Endothelial cell of umbilical vein (primary cell): ENCODE data around the gene SNCAIP. TPM values are rescaled to one million over a fixed set of nuclear protein-coding genes. Genes with fewer than 3 reads are reported as not detected.

ENCODE experiments used
- BruUV-seq: library from RNA; stranded (reverse); fragments of 400-500 nt; replicated peaks from 2 replicates; lab custom pipeline; 2021; lab: Mats Ljungman, UMichigan
- CTCF ChIA-PET: fragments of 300-600, 350-600 bp; sonication (Branson Sonifier 250); formaldehyde crosslinking; loops from one replicate; lab custom pipeline; 2021; ENCODE audit warnings: antibody characterized with exemption, inconsistent platforms; lab: Charles Lee
- POLR2A ChIA-PET: fragments of 300-600, 350-600 bp; sonication (Branson Sonifier 250); formaldehyde crosslinking; loops from one replicate; lab custom pipeline; 2021; ENCODE audit warnings: antibody characterized with exemption, inconsistent platforms; lab: Charles Lee
- DNase-seq: peaks from one replicate; pipeline ENCODE4 v3.0.0-alpha.2; 2011; ENCODE audit warnings: low read depth, low spot score
- FAIRE-seq: peaks from 2 replicates; lab custom pipeline; 2011; peaks lifted over from hg19 to GRCh38; lab: Jason Lieb, UNC
- H2AFZ ChIP-seq: 2 replicates; pipeline ENCODE4 v1.6.0; 2012; ENCODE audit warnings: low read depth, low read length, control low read depth, inconsistent platforms
- H3K27ac ChIP-seq: 2 replicates; pipeline ENCODE4 v1.5.1; 2011; ENCODE audit warnings: low read depth, mild to moderate bottlenecking, control low read depth, low read length, moderate library complexity; ENCODE audit not compliant: insufficient read depth
- H3K27me3 ChIP-seq, 2 experiments: 2 replicates each; pipeline versions ENCODE4 v1.6.0 to v1.6.1; 2011; ENCODE audit warnings: low read length in 2 of 2, mixed read lengths in 1 of 2; ENCODE audit not compliant: control insufficient read depth in 2 of 2, insufficient read depth in 2 of 2
- H3K36me3 ChIP-seq, 2 experiments: 2 replicates in 1 of 2; 3 replicates in 1 of 2; pipeline ENCODE4 v1.5.1; 2011; ENCODE audit warnings: low read length in 2 of 2, mild to moderate bottlenecking in 1 of 2, moderate library complexity in 1 of 2; ENCODE audit not compliant: control insufficient read depth in 2 of 2, insufficient read depth in 2 of 2; ENCODE audit errors: extremely low read depth in 1 of 2
- H3K4me1 ChIP-seq: 3 replicates; pipeline ENCODE4 v1.5.1; 2011; ENCODE audit warnings: mild to moderate bottlenecking, low read length; ENCODE audit not compliant: control insufficient read depth, insufficient read depth; ENCODE audit errors: extremely low read depth
- H3K4me2 ChIP-seq: 2 replicates; pipeline ENCODE4 v1.6.1; 2011; ENCODE audit warnings: low read length, control low read depth, mixed read lengths; ENCODE audit not compliant: insufficient read depth
- H3K4me3 ChIP-seq, 3 experiments: fragments of 200-600 bp in 1 of 3; sonication (generic), shearing (Covaris generic) in 1 of 3; replicated peaks in 1 of 3; 2 replicates each; pipeline ENCODE4 v1.5.1; 2011 to 2016; ENCODE audit warnings: control low read depth in 3 of 3, low read length in 3 of 3, mild to moderate bottlenecking in 2 of 3, inconsistent platforms in 1 of 3, low read depth in 1 of 3, moderate library complexity in 1 of 3; ENCODE audit not compliant: insufficient read depth in 1 of 3
- H3K79me2 ChIP-seq: 2 replicates; pipeline ENCODE4 v1.6.0; 2012; ENCODE audit warnings: low read length, inconsistent platforms; ENCODE audit not compliant: control insufficient read depth, insufficient read depth
- H3K9ac ChIP-seq: replicated peaks from 2 replicates; pipeline ENCODE3; 2011; ENCODE audit warnings: low read length, control low read depth; ENCODE audit not compliant: insufficient read depth; ENCODE audit errors: extremely low read depth
- H3K9me1 ChIP-seq: replicated peaks from 3 replicates; pipeline ENCODE4 v1.6.0; 2011; ENCODE audit warnings: mild to moderate bottlenecking, low read length; ENCODE audit not compliant: control insufficient read depth, insufficient read depth; ENCODE audit errors: extremely low read depth
- H3K9me3 ChIP-seq: replicated peaks from 2 replicates; pipeline ENCODE4 v1.5.1; 2012; ENCODE audit warnings: low read length, inconsistent platforms; ENCODE audit not compliant: control insufficient read depth, insufficient read depth
- H4K20me1 ChIP-seq: replicated peaks from 2 replicates; pipeline ENCODE3; 2011; ENCODE audit warnings: mild to moderate bottlenecking, low read length; ENCODE audit not compliant: control insufficient read depth, insufficient read depth; ENCODE audit errors: extremely low read depth
- CTCF ChIP-seq, 2 donors: IDR thresholded peaks; 1 replicate in 1 of 2; 2 replicates in 1 of 2; pipeline ENCODE4 v1.5.1; 2011; ENCODE audit warnings: low read length in 2 of 2, mild to moderate bottlenecking in 2 of 2, moderate library complexity in 2 of 2, control low read depth in 1 of 2, inconsistent platforms in 1 of 2, low read depth in 1 of 2; ENCODE audit not compliant: insufficient read depth in 1 of 2; ENCODE audit errors: extremely low read depth in 1 of 2
- EZH2 ChIP-seq: IDR thresholded peaks from 2 replicates; pipeline ENCODE4 v1.6.1; 2012; ENCODE audit warnings: borderline replicate concordance, low read depth, mild to moderate bottlenecking, moderate library complexity, low read length, inconsistent platforms; ENCODE audit not compliant: severe bottlenecking
- FOS ChIP-seq: IDR thresholded peaks from 2 replicates; pipeline ENCODE4 v1.6.1; 2011; ENCODE audit warnings: mild to moderate bottlenecking, low read length, moderate library complexity, borderline replicate concordance; ENCODE audit not compliant: insufficient read depth
- GATA2 ChIP-seq: IDR thresholded peaks from 2 replicates; pipeline ENCODE4 v1.7.0; 2011; ENCODE audit warnings: low read depth, mild to moderate bottlenecking, moderate library complexity, mixed read lengths, low read length; ENCODE audit not compliant: insufficient read length, insufficient read depth
- JUN ChIP-seq: IDR thresholded peaks from 2 replicates; pipeline ENCODE4 v1.6.1; 2011; ENCODE audit warnings: borderline replicate concordance, low read depth; ENCODE audit not compliant: insufficient read length, insufficient read depth
- MAX ChIP-seq: IDR thresholded peaks from 2 replicates; pipeline ENCODE4 v1.6.1; 2011; ENCODE audit not compliant: insufficient read depth, insufficient read length
- MYC ChIP-seq: IDR thresholded peaks from one replicate; pipeline ENCODE4 v1.6.1; 2011; ENCODE audit warnings: mild to moderate bottlenecking, low read depth, low read length
- POLR2A ChIP-seq: IDR thresholded peaks from 2 replicates; pipeline ENCODE4 v1.6.1; 2012; ENCODE audit warnings: low read depth, mild to moderate bottlenecking, control low read depth, low read length
- POLR2AphosphoS5 ChIP-seq: IDR thresholded peaks from 2 replicates; pipeline ENCODE4 v1.6.1; 2012; ENCODE audit warnings: low read depth, mild to moderate bottlenecking, control low read depth, low read length, moderate library complexity; ENCODE audit not compliant: insufficient read depth
- dilution Hi-C: fragments of 300-500 bp; cut with MboI; formaldehyde crosslinking; loops from one replicate; pipeline ENCODE4 v1.15.0; 2019; ENCODE audit warnings: low sequenced_read_pairs; ENCODE audit not compliant: extremely low pct_ligation_motif_present
- intact Hi-C: fragments of 100-400 bp; cut with micrococcal nuclease; formaldehyde crosslinking; loops from one replicate; pipeline ENCODE4 v1.10.0; 2022
- polyA plus RNA-seq, 4 experiments: library from polyadenylated mRNA; depleted of rRNA in 3 of 4; stranded (reverse) in 3 of 4; unstranded in 1 of 4; fragments of >200 nt; gene quantifications; 2 replicates each; pipeline versions ENCODE4 v1.2.1 to v1.2.3, GENCODE V29; 2011 to 2012; ENCODE audit warnings: missing spikeins in 1 of 4
- total RNA-seq: library from RNA; stranded (reverse); gene quantifications from 2 replicates; pipeline ENCODE4 v1.2.3, GENCODE V29; 2021

SNCAIP gene
- total and polyA plus RNA-seq, 2 donors (not counting 3 experiments of a cell fraction or from before 2014, with no cell fraction given): 13.1 to 42.0 TPM

GRCh38 chr5:122478741-122479442, 166.9 kb downstream of the SNCAIP start:
- dilution Hi-C loops: no loop called here
- Histone ChIP-seq H3K4me3 (no peak overlapping the region), H3K9ac (no peak overlapping the region), H3K79me2 (no peaks in the 10 kb centered on the region), H3K9me3 (no peaks in the 10 kb centered on the region), H3K4me1 (no peaks in the 10 kb centered on the region), H4K20me1 (no peaks in the 10 kb centered on the region), H3K4me2 (no peak overlapping the region), H3K27ac (no peak overlapping the region), H3K36me3 (no peaks in the 10 kb centered on the region), H3K9me1 (no peaks in the 10 kb centered on the region), H3K27me3 (no peaks in the 10 kb centered on the region), H2AFZ (no peak overlapping the region)
- POLR2A ChIA-PET: no interaction called here
- BruUV-seq: no TSS peak
- no peak for DNase-seq
- CTCF ChIA-PET: no interaction called here
- TF ChIP-seq POLR2AphosphoS5: no peak
- TF ChIP-seq EZH2: no peak
- TF ChIP-seq GATA2: no peak
- TF ChIP-seq MYC: no peak
- TF ChIP-seq FOS: no peak
- no peak for TF ChIP-seq JUN
- TF ChIP-seq CTCF (IDR thresholded peaks at IDR 0.05; ENCODE audit: extremely low read depth in 1 of 2, insufficient read depth in 1 of 2, low read depth in 1 of 2, low read length in 2 of 2): no peak
- no peak for TF ChIP-seq MAX
- TF ChIP-seq POLR2A: no peak
- intact Hi-C loops: no loop called here
- FAIRE-seq: no peak
